ENCODE measurements around the gene MAP3K4. TPM values are rescaled to one million over a fixed set of nuclear protein-coding genes. Genes with fewer than 3 reads are reported as not detected.

MAP3K4 gene
- total and polyA plus RNA-seq, 2 of the 4 experiments (the other 2 are of a cell fraction) = 11.5 to 20.4 TPM

GRCh38 chr6:161138543-161139303 is 147.2 kb downstream of the MAP3K4 start (continued):
- no peak for TF ChIP-seq CTCF (conservative IDR thresholded peaks at IDR 0.05; ENCODE audit: low read depth, low read length)

- Histone ChIP-seq H3K9ac (ENCODE audit: low read depth, low read length) (no peak overlapping the region), H4K91ac (ENCODE audit: insufficient read depth, low read depth, low read length) (no peak overlapping the region), H3K27me3 (ENCODE audit: control insufficient read depth, insufficient read depth, low read length) (no peaks in the 10 kb centered on the region), H3K27ac (ENCODE audit: insufficient read depth, low read length) (no peak overlapping the region), H3K4me2 (ENCODE audit: low read depth, low read length) (no peak overlapping the region), H2BK5ac (ENCODE audit: low read depth, low read length, poor library complexity, severe bottlenecking) (no peak overlapping the region), H2AK9ac (replicated peaks; ENCODE audit: low read depth, low read length, poor library complexity) (no peak overlapping the region), H4K5ac (ENCODE audit: low read depth, low read length) (no peak overlapping the region), H3K36me3 (ENCODE audit: control insufficient read depth, insufficient read depth, low read length) (peaks cover 15% of the 10 kb centered on the region), H2AFZ (replicated peaks; ENCODE audit: low read length, poor library complexity) (no peak overlapping the region), H3K14ac (replicated peaks; ENCODE audit: low read depth, low read length) (no peak overlapping the region), H2AK5ac (ENCODE audit: low read depth, low read length) (no peak overlapping the region), H2BK120ac (ENCODE audit: low read depth, low read length) (no peak overlapping the region), H3K79me1 (ENCODE audit: low read depth in 1 of 2, low read length in 2 of 2) (no peaks in the 10 kb centered on the region), H3K9me3 (ENCODE audit: control insufficient read depth, insufficient read depth, low read length) (no peaks in the 10 kb centered on the region), H3K4ac (ENCODE audit: low read depth, low read length) (no peak overlapping the region), H4K20me1 (ENCODE audit: insufficient read depth, low read length) (no peaks in the 10 kb centered on the region; the same call in 1 of the 2 replicates), H3K18ac (ENCODE audit: low read depth, low read length) (no peak overlapping the region), H3K4me3 (ENCODE audit: insufficient read depth, low read depth, low read length) (no peak overlapping the region), H3K23ac (ENCODE audit: low read depth, low read length) (no peak overlapping the region), H3K56ac (ENCODE audit: extremely low read depth, insufficient read depth, low read length) (no peak overlapping the region), H4K8ac (ENCODE audit: low read depth in 2 of 2, low read length in 2 of 2) (no peak overlapping the region), H2BK20ac (ENCODE audit: low read depth, low read length) (no peak overlapping the region), H3K4me1 (ENCODE audit: control insufficient read depth, insufficient read depth, low read length) (0 out of 2 replicates have a peak, but pooled peaks cover 1% of the 10 kb centered on the region), H2BK15ac (ENCODE audit: low read depth, low read length) (no peak overlapping the region), H3K9me1 (ENCODE audit: insufficient read depth, low read length) (peaks cover 9% of the 10 kb centered on the region; the same call in 1 of the 2 replicates)
- ChIA-PET CTCF (no interaction called here), POLR2A (ENCODE audit: unreplicated experiment) (no interaction called here)
- intact Hi-C loops (cut with micrococcal nuclease) = no loop called here
- in situ Hi-C loops (cut with MboI; ENCODE audit: low sequenced_read_pairs) = no loop called here
- WGBS, 2 experiments (ENCODE audit: extremely low coverage in 2 of 2, insufficient read length in 1 of 2) = 97% methylated on average over 11 of the region's 18 CpGs; no CpG with 5 or more reads in 1 of the 2 experiments
- no TSS peak for BruUV-seq (replicated peaks)
- DNase-seq = no peak
- ATAC-seq (ENCODE audit: low read depth) = no peak
- dilution Hi-C loops (cut with HindIII; ENCODE audit: low sequenced_read_pairs, unreplicated experiment) = no loop called here
- no peak for TF ChIP-seq FOS (IDR thresholded peaks at IDR 0.05; ENCODE audit: low read depth, low read length)
- TF ChIP-seq RFX5 (IDR thresholded peaks at IDR 0.05; ENCODE audit: low read depth, low read length) = no peak
- no peak for TF ChIP-seq MXI1 (IDR thresholded peaks at IDR 0.05; ENCODE audit: borderline replicate concordance, low read depth, low read length)
- TF ChIP-seq MAFK (IDR thresholded peaks at IDR 0.05; ENCODE audit: low read depth, low read length) = no peak
- TF ChIP-seq USF2 (IDR thresholded peaks at IDR 0.05; ENCODE audit: low read depth, low read length) = no peak
- TF ChIP-seq CHD1 (IDR thresholded peaks at IDR 0.05; ENCODE audit: low read depth, low read length) = no peak
- TF ChIP-seq CEBPB (IDR thresholded peaks at IDR 0.05; ENCODE audit: low read depth, low read length) = no peak
- no peak for TF ChIP-seq RCOR1 (IDR thresholded peaks at IDR 0.05; ENCODE audit: insufficient replicate concordance, low read length)
- TF ChIP-seq CTCF (conservative IDR thresholded peaks at IDR 0.05; ENCODE audit: low read depth, low read length) = no peak
- no peak for TF ChIP-seq POLR2A (IDR thresholded peaks at IDR 0.05; ENCODE audit: low read depth, low read length)
- no peak for TF ChIP-seq SMC3 (IDR thresholded peaks at IDR 0.05; ENCODE audit: low read depth, low read length)
These were observed 147.8 kb downstream of the MAP3K4 start for GRCh38 chr6:161139304-161139765.
